ENCODE measurements around the gene PKHD1. TPM values are rescaled to one million over a fixed set of nuclear protein-coding genes. Genes with fewer than 3 reads are reported as not detected.

The PKHD1 gene
- total RNA-seq, 1 experiment from 2014 or later, result 0.09 TPM

GRCh38 chr6:51960419-51960818 lies 127.0 kb downstream of the PKHD1 start:
- H3K9me3 ChIP-seq (ENCODE audit: control insufficient read depth, low read depth, low read length), result no peaks in the 10 kb centered on the region
- H3K56ac ChIP-seq (ENCODE audit: insufficient read length, low read depth, low read length), result no peak overlapping the region
- no peaks in the 10 kb centered on the region for H3K79me2 ChIP-seq (ENCODE audit: insufficient read depth, low read length)
- no peak for DNase-seq
- Mint-ChIP-seq H3K9me3 (no peaks in the 10 kb centered on the region), H3K4me1 (no peaks in the 10 kb centered on the region; a peak in 1 of 4 replicates), H3K27me3 (ENCODE audit: low read depth) (no peaks in the 10 kb centered on the region), H3K4me3 (no peak overlapping the region), H3K27ac (no peak overlapping the region; a peak in 1 of 7 replicates), H3K36me3 (ENCODE audit: insufficient read depth in 1 of 3, low read depth in 3 of 3) (no peaks in the 10 kb centered on the region)
- no peak overlapping the region for H2AFZ ChIP-seq (ENCODE audit: low read length)
- no peak overlapping the region for H2BK12ac ChIP-seq (ENCODE audit: insufficient read length, low read depth, low read length)
- no peaks in the 10 kb centered on the region for H3K4me1 ChIP-seq (ENCODE audit: insufficient read depth, low read length)
- no peaks in the 10 kb centered on the region for H3K27me3 ChIP-seq (ENCODE audit: insufficient read depth, low read length)
- no peak overlapping the region for H3K9ac ChIP-seq (ENCODE audit: extremely low read depth, insufficient read length, low read length)
- TF ChIP-seq, protein P1, sequence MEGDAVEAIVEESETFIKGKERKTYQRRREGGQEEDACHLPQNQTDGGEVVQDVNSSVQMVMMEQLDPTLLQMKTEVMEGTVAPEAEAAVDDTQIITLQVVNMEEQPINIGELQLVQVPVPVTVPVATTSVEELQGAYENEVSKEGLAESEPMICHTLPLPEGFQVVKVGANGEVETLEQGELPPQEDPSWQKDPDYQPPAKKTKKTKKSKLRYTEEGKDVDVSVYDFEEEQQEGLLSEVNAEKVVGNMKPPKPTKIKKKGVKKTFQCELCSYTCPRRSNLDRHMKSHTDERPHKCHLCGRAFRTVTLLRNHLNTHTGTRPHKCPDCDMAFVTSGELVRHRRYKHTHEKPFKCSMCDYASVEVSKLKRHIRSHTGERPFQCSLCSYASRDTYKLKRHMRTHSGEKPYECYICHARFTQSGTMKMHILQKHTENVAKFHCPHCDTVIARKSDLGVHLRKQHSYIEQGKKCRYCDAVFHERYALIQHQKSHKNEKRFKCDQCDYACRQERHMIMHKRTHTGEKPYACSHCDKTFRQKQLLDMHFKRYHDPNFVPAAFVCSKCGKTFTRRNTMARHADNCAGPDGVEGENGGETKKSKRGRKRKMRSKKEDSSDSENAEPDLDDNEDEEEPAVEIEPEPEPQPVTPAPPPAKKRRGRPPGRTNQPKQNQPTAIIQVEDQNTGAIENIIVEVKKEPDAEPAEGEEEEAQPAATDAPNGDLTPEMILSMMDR (conservative IDR thresholded peaks at IDR 0.05), result no peak
- H4K91ac ChIP-seq (ENCODE audit: insufficient read length, low read depth, low read length), result no peak overlapping the region
- H3K4me2 ChIP-seq (ENCODE audit: insufficient read depth, insufficient read length, low read length), result no peak overlapping the region
- no peak overlapping the region for H2BK15ac ChIP-seq (ENCODE audit: low read depth, low read length)
- H4K5ac ChIP-seq (ENCODE audit: insufficient read length, low read depth, low read length), result no peak overlapping the region
- H3K79me1 ChIP-seq (ENCODE audit: insufficient read depth, low read depth, low read length, poor library complexity, severe bottlenecking), result no peaks in the 10 kb centered on the region
- no peak overlapping the region for H2AK5ac ChIP-seq (ENCODE audit: insufficient read length, low read length)
- no peak overlapping the region for H3K23ac ChIP-seq (ENCODE audit: insufficient read length, low read depth, low read length)
- H3K27ac ChIP-seq (ENCODE audit: insufficient read length, low read depth, low read length), result no peak overlapping the region
- no peak overlapping the region for H3T11ph ChIP-seq (ENCODE audit: low read length)
- no peak overlapping the region for H2BK120ac ChIP-seq (ENCODE audit: low read depth, low read length, poor library complexity, severe bottlenecking)
- no peaks in the 10 kb centered on the region for H4K20me1 ChIP-seq (ENCODE audit: control insufficient read depth, insufficient read depth, insufficient read length)
- no peak overlapping the region for H2BK5ac ChIP-seq (ENCODE audit: insufficient read length, low read length)
- no peaks in the 10 kb centered on the region for H3K23me2 ChIP-seq (ENCODE audit: insufficient read length, low read depth, low read length, poor library complexity, severe bottlenecking)
- no peak overlapping the region for H3K14ac ChIP-seq (ENCODE audit: insufficient read depth, low read length)
- no peak overlapping the region for H4K8ac ChIP-seq (replicated peaks; ENCODE audit: insufficient read length, low read depth, low read length)
- H3K18ac ChIP-seq (ENCODE audit: insufficient read length, low read depth, low read length), result no peak overlapping the region
- no peak overlapping the region for H2BK20ac ChIP-seq (ENCODE audit: low read depth, low read length, poor library complexity, severe bottlenecking)
- no peak overlapping the region for H3K4ac ChIP-seq (ENCODE audit: low read depth, low read length)
- no CpG with 5 or more reads among the region's 2 CpGs for WGBS (ENCODE audit: extremely low coverage, insufficient read length, low lambda C conversion rate)
